T-helper 2 cell treated with Interferon-gamma antibody and Interleukin-4, amounts not matched to agents 5 μg/mL and 100 μg/mL, for 36 hours (primary cell): Measurements from ENCODE around the gene PXK.

Experiments
- DNase-seq: peaks from one replicate; pipeline ENCODE4 v3.0.0; 2021; ENCODE audit warnings: low spot score
- H3K27ac Mint-ChIP-seq: one replicate; pipeline ENCODE4 v1.8.0; 2021; ENCODE audit warnings: mild to moderate bottlenecking, mixed read lengths
- H3K27me3 Mint-ChIP-seq: one replicate; pipeline ENCODE4 v1.8.0; 2021; ENCODE audit warnings: low read depth, mixed read lengths
- H3K36me3 Mint-ChIP-seq: one replicate; pipeline ENCODE4 v1.8.0; 2021; ENCODE audit warnings: low read depth, mixed read lengths
- H3K4me1 Mint-ChIP-seq: one replicate; pipeline ENCODE4 v1.8.0; 2021; ENCODE audit warnings: low read depth, mixed read lengths
- H3K4me3 Mint-ChIP-seq: one replicate; pipeline ENCODE4 v1.8.0; 2022; ENCODE audit warnings: mild to moderate bottlenecking, moderate library complexity, mixed read lengths
- H3K9me3 Mint-ChIP-seq: one replicate; pipeline ENCODE4 v1.8.0; 2021; ENCODE audit warnings: mixed read lengths

The PXK gene

GRCh38 chr3:58387650-58388546 lies 55.2 kb downstream of the PXK start:
- H3K27ac Mint-ChIP-seq: peak overlapping the region; percentile 73
- no peaks in the 10 kb centered on the region for H3K27me3 Mint-ChIP-seq
- no peaks in the 10 kb centered on the region for H3K9me3 Mint-ChIP-seq
- DNase-seq: no peak
- peaks cover 34% of the 10 kb centered on the region for H3K36me3 Mint-ChIP-seq
- no peak overlapping the region for H3K4me3 Mint-ChIP-seq
- H3K4me1 Mint-ChIP-seq: peaks cover 27% of the 10 kb centered on the region

- no peaks in the 10 kb centered on the region for H3K27me3 Mint-ChIP-seq
- H3K27ac Mint-ChIP-seq: peak overlapping the region; percentile 35
- no peak for DNase-seq
- H3K9me3 Mint-ChIP-seq: no peaks in the 10 kb centered on the region
- no peak overlapping the region for H3K4me3 Mint-ChIP-seq
- H3K4me1 Mint-ChIP-seq: peaks cover 27% of the 10 kb centered on the region
- peaks cover 31% of the 10 kb centered on the region for H3K36me3 Mint-ChIP-seq
Measured at GRCh38 chr3:58388550-58389091, 55.9 kb downstream of the PXK start.

- H3K4me1 Mint-ChIP-seq: peaks cover 27% of the 10 kb centered on the region
- DNase-seq: no peak
- no peaks in the 10 kb centered on the region for H3K27me3 Mint-ChIP-seq
- no peak overlapping the region for H3K4me3 Mint-ChIP-seq
- no peaks in the 10 kb centered on the region for H3K9me3 Mint-ChIP-seq
- no peak overlapping the region for H3K27ac Mint-ChIP-seq
- peaks cover 37% of the 10 kb centered on the region for H3K36me3 Mint-ChIP-seq
Measured at GRCh38 chr3:58391156-58391865, 58.6 kb downstream of the PXK start.

- H3K9me3 Mint-ChIP-seq: no peaks in the 10 kb centered on the region
- H3K27me3 Mint-ChIP-seq: no peaks in the 10 kb centered on the region
- H3K36me3 Mint-ChIP-seq: peaks cover 39% of the 10 kb centered on the region
- no peak overlapping the region for H3K27ac Mint-ChIP-seq
- DNase-seq: no peak
- peaks cover 20% of the 10 kb centered on the region for H3K4me1 Mint-ChIP-seq
- H3K4me3 Mint-ChIP-seq: no peak overlapping the region
Measured at GRCh38 chr3:58392181-58392580, 59.5 kb downstream of the PXK start.

GRCh38 chr3:58394339-58394738 lies 61.6 kb downstream of the PXK start:
- no peaks in the 10 kb centered on the region for H3K27me3 Mint-ChIP-seq
- H3K36me3 Mint-ChIP-seq: peaks cover 45% of the 10 kb centered on the region
- H3K4me3 Mint-ChIP-seq: no peak overlapping the region
- peaks cover 3% of the 10 kb centered on the region for H3K4me1 Mint-ChIP-seq
- no peak overlapping the region for H3K27ac Mint-ChIP-seq
- no peaks in the 10 kb centered on the region for H3K9me3 Mint-ChIP-seq
- no peak for DNase-seq

GRCh38 chr3:58398669-58399333 lies 66.1 kb downstream of the PXK start:
- Mint-ChIP-seq H3K4me3 (no peak overlapping the region), H3K27me3 (no peaks in the 10 kb centered on the region), H3K36me3 (peaks cover 40% of the 10 kb centered on the region), H3K27ac (no peak overlapping the region), H3K9me3 (no peaks in the 10 kb centered on the region), H3K4me1 (peaks cover 3% of the 10 kb centered on the region)
- DNase-seq: no peak

GRCh38 chr3:58403513-58404109 lies 70.9 kb downstream of the PXK start:
- DNase-seq: no peak
- Mint-ChIP-seq H3K36me3 (peaks cover 24% of the 10 kb centered on the region), H3K27me3 (no peaks in the 10 kb centered on the region), H3K27ac (no peak overlapping the region), H3K4me1 (peaks cover 4% of the 10 kb centered on the region), H3K9me3 (no peaks in the 10 kb centered on the region), H3K4me3 (no peak overlapping the region)

GRCh38 chr3:58404396-58404795 lies 71.7 kb downstream of the PXK start:
- Mint-ChIP-seq H3K27me3 (no peaks in the 10 kb centered on the region), H3K4me1 (peaks cover 4% of the 10 kb centered on the region), H3K36me3 (peaks cover 26% of the 10 kb centered on the region), H3K9me3 (no peaks in the 10 kb centered on the region), H3K4me3 (no peak overlapping the region), H3K27ac (no peak overlapping the region)
- no peak for DNase-seq

- H3K4me1 Mint-ChIP-seq: no peaks in the 10 kb centered on the region
- no peaks in the 10 kb centered on the region for H3K9me3 Mint-ChIP-seq
- no peak overlapping the region for H3K4me3 Mint-ChIP-seq
- no peaks in the 10 kb centered on the region for H3K27me3 Mint-ChIP-seq
- peaks cover 36% of the 10 kb centered on the region for H3K36me3 Mint-ChIP-seq
- no peak overlapping the region for H3K27ac Mint-ChIP-seq
- no peak for DNase-seq
Measured at GRCh38 chr3:58408906-58409305, 76.2 kb downstream of the PXK start.

- no peak overlapping the region for H3K4me3 Mint-ChIP-seq
- no peaks in the 10 kb centered on the region for H3K27me3 Mint-ChIP-seq
- H3K27ac Mint-ChIP-seq: no peak overlapping the region
- DNase-seq: no peak
- peaks cover 5% of the 10 kb centered on the region for H3K4me1 Mint-ChIP-seq
- H3K36me3 Mint-ChIP-seq: peaks cover 38% of the 10 kb centered on the region
- H3K9me3 Mint-ChIP-seq: no peaks in the 10 kb centered on the region
Measured at GRCh38 chr3:58409663-58410062, 77.0 kb downstream of the PXK start.

GRCh38 chr3:58411036-58411435 lies 78.3 kb downstream of the PXK start:
- Mint-ChIP-seq H3K27me3 (no peaks in the 10 kb centered on the region), H3K9me3 (no peaks in the 10 kb centered on the region), H3K4me3 (no peak overlapping the region), H3K27ac (no peak overlapping the region), H3K36me3 (peaks cover 38% of the 10 kb centered on the region), H3K4me1 (peaks cover 5% of the 10 kb centered on the region)
- DNase-seq: no peak

GRCh38 chr3:58411851-58412830 lies 79.4 kb downstream of the PXK start:
- no peak for DNase-seq
- Mint-ChIP-seq H3K4me1 (peaks cover 5% of the 10 kb centered on the region), H3K27ac (no peak overlapping the region), H3K27me3 (no peaks in the 10 kb centered on the region), H3K4me3 (no peak overlapping the region), H3K9me3 (no peaks in the 10 kb centered on the region), H3K36me3 (peaks cover 33% of the 10 kb centered on the region)
